SK-N-MC (cell line): ENCODE data around the gene CDK17.
"Not testable (repeated sequence)": the region's sequence is repeated elsewhere in the genome, so short reads cannot be mapped to it uniquely, and the experiment has no call there.

ENCODE experiments used
- EZH2 ChIP-seq: fragments of 200-600 bp; sonication (generic); IDR thresholded peaks from one replicate; pipeline ENCODE4 v1.6.1; 2017; ENCODE audit warnings: antibody characterized with exemption
- POLR2AphosphoS5 ChIP-seq: IDR thresholded peaks from 2 replicates; pipeline ENCODE4 v1.6.1; 2012; ENCODE audit warnings: mild to moderate bottlenecking, low read depth, low read length, borderline replicate concordance

- TF ChIP-seq POLR2AphosphoS5, EZH2: not testable (repeated sequence)
Observed at GRCh38 chr12:96407429-96408097, 7.3 kb upstream of the CDK17 start.
